ENCODE results near the gene NELFCD.
"Not testable (repeated sequence)": the region's sequence is repeated elsewhere in the genome, so short reads cannot be mapped to it uniquely, and the experiment has no call there.

The NELFCD gene

DNA sequence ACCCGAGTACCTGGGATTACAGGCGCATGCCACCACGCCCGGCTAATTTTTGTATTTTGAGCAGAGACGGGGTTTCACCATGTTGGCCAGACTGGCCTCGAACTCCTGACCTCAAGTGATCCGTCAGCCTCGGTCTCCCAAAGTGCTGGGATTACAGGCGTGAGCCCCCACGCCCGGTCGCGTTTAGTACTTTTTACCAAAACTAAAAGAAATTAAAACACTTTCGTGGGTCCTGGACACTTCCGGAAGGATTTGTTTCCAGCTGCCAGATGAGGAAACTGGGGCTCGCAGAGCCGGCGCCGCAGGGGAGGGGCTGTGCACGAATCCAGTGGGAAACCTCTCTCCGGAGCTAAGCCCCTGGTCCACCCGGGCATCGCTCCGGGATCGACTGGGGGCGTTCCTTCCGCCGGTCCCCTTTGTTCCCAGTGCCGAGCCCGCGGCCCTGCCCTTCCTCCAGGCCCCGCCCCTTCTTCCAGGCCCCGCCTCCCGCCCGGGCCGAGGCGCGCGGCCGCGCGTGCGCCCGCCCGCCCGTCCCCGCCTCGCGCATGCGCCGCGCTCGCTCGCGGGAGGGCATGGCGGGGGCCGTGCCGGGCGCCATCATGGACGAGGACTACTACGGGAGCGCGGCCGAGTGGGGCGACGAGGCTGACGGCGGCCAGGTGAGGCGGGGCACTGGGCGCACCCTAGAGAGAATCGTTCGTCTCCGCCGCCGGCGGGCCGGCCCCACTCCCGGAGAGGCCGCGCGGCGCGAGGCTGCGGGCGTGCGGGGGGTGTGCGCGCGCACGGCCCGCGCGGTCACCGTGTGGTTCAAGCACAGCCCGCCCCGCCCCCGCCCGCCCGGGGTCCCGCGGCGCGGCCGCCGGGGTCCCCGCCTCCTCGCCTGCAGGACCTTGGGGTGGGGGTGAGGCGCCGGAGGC is at the start of gene NELFCD:
NELFCD (plus strand) TSS at position 546 of the 917 bp plus-strand sequence; CDS start at position 600, 54 bp downstream.
- peak; percentile 65 to 88 (median 86) for DNase-seq (ENCODE audit: low read depth in 2 of 3, low spot score in 1 of 3)

GRCh38 chr20:58932170-58932569 is 48.9 kb upstream of the NELFCD start:
- DNase-seq (ENCODE audit: low read depth in 2 of 3, low spot score in 1 of 3): no peak

GRCh38 chr20:58938078-58938477 is 43.0 kb upstream of the NELFCD start:
- no peak for DNase-seq (ENCODE audit: low read depth in 2 of 3, low spot score in 1 of 3)

- DNase-seq (ENCODE audit: low read depth in 2 of 3, low spot score in 1 of 3): no peak
Measured at GRCh38 chr20:58938541-58938940, 42.5 kb upstream of the NELFCD start.

- no peak for DNase-seq (ENCODE audit: low read depth in 2 of 3, low spot score in 1 of 3)
Measured at GRCh38 chr20:58941471-58941870, 39.6 kb upstream of the NELFCD start.

DNA sequence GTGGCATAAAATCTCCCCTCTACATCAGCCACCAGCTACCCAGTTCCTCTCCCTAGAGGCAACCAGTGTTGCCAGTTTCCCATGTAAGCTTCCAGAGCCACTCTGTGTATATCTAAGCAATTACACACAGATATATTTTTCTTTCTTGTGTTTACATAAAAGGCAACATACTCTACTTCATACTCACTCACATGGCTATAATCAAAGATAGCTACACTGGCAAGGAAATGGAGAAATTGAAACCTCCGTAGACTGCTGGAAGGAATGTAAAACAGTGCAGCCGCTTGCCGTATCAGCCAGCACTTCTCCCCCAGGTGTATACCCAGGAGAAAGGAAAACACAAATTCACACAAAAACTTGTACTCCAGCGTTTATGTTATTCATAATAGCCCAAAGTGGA is 38.5 kb upstream of the NELFCD start:
- no peak for DNase-seq (ENCODE audit: low read depth in 2 of 3, low spot score in 1 of 3)

GRCh38 chr20:58944610-58945009 is 36.4 kb upstream of the NELFCD start:
- no peak for DNase-seq (ENCODE audit: low read depth in 2 of 3, low spot score in 1 of 3)

- DNase-seq (ENCODE audit: low read depth in 2 of 3, low spot score in 1 of 3): no peak
Measured at GRCh38 chr20:58945965-58946631, 35.0 kb upstream of the NELFCD start.

- not testable (repeated sequence) for DNase-seq (ENCODE audit: low read depth in 2 of 3, low spot score in 1 of 3)
Measured at GRCh38 chr20:58947797-58948388, 33.2 kb upstream of the NELFCD start.

DNA sequence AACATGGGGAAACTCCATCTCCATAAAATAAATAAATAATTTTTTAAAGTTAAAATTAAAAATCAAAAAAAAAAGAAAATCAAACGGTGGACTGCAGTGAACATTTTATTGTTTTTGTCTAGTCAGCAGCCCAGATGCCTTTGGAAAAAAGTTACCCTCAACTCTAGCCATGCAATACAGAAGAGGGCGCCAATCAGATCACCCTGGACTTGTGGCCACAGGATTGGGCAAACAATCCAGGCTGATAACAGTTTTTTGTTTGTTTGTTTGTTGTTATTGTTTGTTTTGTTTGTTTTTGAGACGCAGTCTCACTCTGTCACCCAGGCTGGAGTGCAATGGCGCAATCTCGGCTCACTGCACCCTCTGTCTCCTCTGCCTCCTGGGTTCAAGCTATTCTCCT is 30.5 kb upstream of the NELFCD start:
- no peak for DNase-seq (ENCODE audit: low read depth in 2 of 3, low spot score in 1 of 3)

DNA sequence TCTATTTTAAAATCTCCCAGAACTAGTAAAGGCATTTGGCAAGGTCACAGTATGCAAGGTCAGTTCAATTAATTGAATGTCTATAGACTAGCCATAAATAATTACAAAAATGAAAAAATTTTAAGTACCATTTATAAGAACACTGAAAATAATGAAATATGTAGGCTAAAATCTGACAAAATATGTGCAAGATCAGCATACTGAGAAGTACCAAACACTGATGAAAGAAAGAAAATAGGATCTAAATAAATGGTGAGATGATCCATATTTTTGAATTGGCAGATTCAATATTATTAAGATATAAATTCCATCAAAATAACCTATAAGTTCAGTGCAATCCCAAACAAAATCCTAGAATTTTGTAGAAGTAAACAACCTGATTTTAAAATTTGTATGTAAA is 28.0 kb upstream of the NELFCD start:
- DNase-seq (ENCODE audit: low read depth in 2 of 3, low spot score in 1 of 3): no peak

DNA sequence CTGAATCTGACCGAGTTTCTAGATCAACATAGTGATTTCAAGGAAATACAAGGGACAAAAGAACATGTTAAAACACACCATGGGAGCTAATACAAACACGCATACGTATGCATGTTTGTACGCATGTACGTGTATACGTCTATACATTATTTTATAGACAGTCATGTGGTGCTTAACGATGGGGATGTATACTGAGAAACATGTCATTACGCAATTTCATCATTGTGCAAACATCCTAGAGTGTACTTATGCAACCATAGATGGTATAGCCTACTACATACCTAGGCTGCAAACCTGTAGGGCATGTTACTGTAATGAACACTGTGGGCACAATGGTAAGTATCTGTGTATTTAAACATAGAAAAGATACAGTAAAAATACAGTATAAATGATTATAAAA is 25.0 kb upstream of the NELFCD start:
- DNase-seq (ENCODE audit: low read depth in 2 of 3, low spot score in 1 of 3): no peak

DNA sequence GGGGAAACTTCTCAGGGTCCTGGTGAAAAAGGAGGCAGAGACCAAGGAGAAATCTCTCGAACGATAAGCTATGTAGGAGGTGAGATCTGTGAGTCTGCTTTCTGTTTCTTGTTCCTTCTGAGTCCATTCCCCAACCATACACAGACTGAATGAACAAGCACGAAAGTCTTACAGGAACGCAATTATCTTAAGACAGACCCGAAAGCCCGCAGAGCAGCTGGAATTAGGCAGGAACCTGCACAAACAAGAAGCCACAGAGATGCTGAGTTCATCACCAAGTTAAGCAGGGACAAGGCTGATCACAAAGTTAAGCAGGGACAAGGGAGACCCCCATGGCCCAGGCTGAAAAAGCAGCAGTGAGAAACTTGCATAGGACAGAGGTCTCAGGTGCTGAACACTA is 21.4 kb upstream of the NELFCD start:
- DNase-seq (ENCODE audit: low read depth in 2 of 3, low spot score in 1 of 3): no peak

GRCh38 chr20:58963060-58963584 is 17.9 kb upstream of the NELFCD start:
- no peak for DNase-seq (ENCODE audit: low read depth in 2 of 3, low spot score in 1 of 3)

DNA sequence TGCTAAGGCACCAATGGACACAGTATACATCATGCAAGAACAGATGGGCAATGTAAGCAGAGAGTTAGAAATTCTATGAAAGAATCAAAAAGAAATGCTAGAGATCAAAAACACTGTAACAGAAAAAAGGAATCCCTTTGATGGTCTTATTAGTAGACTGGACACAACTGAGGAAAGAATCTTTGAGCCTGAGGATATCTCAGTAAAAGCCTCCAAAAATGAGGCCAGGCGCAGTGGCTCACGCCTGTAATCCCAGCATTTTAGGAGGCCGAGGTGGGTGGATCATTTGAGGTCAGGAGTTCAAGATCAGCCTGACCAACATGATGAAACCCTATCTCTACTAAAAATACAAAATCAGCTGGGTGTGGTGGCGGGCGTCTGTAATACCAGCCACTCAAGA is 17.1 kb upstream of the NELFCD start:
- DNase-seq (ENCODE audit: low read depth in 2 of 3, low spot score in 1 of 3): not testable (repeated sequence)

DNA sequence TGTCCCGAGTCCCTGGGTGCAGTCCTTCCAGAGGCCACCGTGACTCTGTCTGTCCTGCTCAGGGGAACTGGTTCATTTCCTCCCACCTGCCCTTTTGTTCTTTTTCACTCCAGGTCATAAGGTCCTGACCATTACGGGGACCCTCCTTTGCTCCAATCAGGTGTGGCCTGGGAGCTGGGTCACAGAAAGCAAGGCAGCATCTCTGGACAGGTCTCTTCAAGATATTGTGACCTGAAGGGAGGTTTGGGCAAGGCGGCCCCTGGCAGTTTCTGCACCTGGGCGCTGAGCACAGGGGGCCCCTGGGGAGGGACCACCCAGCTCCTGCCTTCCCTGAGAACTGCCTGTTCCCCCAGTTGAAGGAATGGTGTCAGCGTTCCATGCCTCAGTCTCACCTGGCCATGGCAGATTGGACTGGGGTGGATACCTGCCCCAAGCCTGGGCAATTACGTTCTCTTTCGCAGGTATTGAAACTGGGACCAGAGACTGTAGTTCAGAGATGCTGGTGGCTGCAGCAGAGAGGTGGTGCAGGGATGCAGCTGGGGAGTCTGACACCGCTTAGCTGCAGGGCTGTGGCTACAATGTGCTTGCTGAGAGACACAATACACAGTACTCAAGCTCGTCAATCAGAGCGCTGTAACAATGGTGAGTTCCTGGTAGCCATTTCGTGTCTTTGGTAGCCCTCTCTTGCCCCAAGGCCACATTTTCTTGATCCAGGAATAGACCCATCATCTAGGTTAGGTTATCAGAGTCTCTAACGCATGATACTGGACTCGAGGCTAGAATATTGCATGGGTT is 15.6 kb upstream of the NELFCD start:
- no peak for DNase-seq (ENCODE audit: low read depth in 2 of 3, low spot score in 1 of 3)

DNA sequence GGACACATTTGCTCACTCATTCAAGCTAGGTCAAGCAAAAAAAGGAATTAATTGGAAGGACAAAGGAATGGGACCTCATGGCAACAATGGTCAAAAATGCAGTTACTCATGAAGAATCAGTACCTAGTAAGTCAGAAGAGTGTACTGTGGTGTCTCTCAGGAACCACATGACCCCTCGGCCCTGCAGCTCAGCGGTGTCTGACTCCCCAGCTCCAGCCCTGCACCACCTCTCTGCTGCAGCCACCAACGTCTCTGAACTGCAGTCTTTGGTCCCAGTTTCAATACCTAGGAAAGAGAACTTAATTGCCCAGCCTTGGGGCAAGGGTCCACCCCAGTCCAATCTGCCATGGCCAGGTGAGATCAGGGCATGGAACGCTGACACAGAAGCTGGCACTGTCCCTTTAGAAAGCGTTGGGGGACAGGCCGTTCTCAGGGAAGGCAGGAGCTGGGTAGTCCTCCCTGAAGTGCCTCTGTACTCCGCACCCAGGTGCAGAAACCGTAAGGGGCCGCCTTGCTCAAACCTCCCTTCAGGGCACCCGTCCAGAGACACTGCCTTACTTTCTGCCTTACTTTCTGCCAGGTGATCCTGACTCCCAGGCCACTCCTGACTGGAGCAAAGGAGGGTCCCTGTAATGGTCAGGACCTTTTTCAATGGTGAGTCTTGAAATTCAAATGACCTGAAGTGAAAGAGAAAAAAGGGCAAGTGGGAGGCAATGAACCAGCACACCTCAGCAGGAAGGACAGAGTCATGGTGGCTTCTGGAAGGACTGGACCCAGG is 13.2 kb upstream of the NELFCD start:
- no peak for DNase-seq (ENCODE audit: low read depth in 2 of 3, low spot score in 1 of 3)

- DNase-seq (ENCODE audit: low read depth in 2 of 3, low spot score in 1 of 3): no peak
Measured at GRCh38 chr20:58969439-58969838, 11.6 kb upstream of the NELFCD start.

GRCh38 chr20:58970146-58970545 is 10.9 kb upstream of the NELFCD start:
- no peak for DNase-seq (ENCODE audit: low read depth in 2 of 3, low spot score in 1 of 3)

DNA sequence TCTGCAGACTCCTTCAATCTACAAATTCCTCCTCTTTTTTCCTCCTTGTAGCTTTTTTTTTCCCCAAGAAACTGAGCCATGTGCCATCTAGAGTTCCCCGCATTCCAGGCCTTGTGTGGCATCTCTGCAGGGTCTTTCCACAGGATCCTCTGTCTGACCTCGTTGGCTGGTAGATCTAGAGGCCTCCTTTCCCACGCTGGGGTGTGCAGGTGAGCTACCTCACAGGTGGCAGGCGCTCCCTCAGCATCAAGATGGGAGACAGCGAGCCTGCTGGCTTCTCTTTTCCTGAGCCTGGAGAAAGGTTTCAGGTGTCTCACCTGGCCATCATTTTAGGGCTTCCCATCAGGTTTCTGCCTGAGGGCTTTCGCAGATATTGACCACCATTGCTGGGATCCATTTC is 9.6 kb upstream of the NELFCD start:
- no peak for DNase-seq (ENCODE audit: low read depth in 2 of 3, low spot score in 1 of 3)
